NCI-H1436 (cell line): ENCODE measurements around the gene DGKG.

Source experiments
- DNase-seq: peaks from one replicate; lab custom pipeline; 2025; lab: John Stamatoyannopoulos, UW

The DGKG gene

DNA sequence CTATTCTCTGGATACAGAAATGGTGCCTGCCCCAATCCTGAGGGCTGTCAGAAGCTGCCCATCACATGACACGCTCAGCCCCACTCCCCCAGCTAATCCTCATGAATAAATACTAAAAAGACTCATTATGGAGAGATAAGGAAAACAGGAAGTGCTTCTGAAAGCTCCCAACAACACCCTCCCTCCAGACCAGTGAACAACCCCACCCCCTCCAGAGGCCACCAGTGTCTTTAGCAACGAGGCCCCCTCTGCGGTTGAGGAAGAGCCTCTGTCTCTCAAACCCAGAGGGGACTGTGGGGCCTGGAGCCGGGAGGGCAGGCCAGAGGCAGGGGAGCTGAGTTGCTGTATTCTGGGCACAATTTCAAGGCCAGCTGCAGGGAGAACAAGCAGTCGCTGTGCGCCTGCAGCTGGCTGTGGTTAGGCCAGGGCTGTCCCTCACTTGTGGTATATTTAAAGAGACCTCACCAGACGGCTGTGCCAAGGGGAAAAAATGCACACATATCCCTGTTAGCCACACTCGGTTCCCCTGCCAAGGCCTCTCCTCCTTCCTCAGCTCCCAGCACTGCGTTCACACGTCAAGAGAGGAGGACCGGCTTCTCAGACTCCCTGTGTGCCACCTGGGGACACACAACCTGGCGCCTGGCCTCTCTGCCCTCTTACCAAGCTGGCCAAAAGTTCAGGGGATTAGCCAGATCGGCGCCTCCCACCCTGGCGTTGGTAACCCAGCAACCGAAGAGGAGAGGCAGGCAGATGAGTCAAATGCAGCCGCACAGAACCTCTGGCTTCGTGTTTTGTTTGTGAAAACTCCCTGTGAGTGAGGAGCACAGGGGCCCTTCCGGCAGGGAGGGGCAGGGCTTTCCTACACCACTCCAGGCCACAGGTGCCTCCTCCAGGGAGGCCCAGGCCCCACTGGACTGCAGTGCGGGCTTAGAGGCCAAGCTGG lies 152.0 kb downstream of the DGKG start:
- no peak for DNase-seq

DNA sequence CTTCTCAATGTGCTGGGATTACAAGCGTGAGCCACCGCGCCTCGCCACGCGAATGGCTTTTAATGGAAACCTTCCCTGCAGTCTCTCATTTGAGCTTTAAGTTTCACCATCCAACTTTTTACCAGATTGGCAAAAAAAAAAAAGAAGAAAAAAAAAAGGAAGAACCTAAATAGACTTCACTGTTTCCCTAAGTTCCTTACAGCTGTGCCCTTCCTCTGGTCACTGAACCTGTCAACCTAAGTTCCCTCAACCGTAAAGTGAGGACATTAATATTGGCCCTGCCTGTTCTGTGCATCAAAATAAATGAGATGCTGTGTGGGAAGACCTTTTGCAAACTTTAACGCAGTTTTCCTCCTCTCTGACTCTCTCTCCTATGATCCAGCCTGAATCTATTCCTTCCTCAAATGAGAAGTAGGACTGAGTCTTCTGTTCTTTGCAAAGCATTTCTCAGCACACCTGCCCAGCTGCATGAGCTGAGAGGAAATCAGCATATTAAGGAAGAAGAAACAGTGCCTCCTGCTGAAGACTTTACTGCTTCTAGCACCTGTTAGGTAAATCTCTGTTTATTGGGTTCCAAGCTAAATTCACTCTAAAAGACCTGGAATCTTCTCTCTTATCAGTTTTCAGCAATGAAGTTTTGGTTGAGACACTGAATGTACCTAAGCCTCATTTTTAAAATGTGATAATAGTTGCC lies 153.6 kb downstream of the DGKG start:
- DNase-seq = no peak

DNA sequence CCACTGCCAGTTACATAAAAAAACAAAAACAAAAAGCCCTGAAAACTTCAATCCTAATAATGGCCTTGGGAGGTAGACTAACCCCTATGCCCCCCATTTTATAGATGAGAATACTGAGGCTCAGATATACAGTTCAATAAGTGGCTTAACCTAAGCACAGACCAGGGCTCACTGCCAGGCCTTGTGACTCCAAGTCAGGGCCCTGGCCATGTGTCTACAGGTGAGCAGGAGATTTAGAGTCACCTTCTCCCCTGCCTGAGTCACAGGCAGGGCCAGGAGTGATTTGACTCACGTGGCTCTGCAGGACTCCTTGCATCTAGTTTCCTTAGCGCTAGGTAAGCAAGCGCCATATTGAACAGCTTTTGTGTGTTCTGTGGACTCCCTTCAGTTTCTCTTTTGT lies 154.5 kb downstream of the DGKG start:
- no peak for DNase-seq

DNA sequence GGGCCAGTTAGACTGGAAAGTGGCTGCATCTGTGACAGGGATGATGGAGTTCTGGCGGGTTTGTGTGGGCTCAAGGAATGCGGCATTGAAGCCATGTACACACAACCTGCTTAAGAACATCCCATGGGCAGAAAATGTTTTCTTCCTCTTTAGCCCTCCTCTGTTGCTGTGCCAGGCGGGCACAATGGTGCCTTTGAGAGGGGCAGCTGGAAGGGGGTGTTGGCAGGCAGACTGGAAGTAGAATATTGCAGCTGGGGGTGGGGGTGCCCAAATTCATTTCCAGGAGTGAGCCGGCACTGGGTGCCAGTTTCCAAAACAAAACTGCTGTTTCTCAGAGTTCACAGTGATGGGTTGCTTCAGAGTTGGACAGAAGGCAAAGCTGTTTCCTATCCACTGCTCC lies 161.3 kb downstream of the DGKG start:
- no peak for DNase-seq

DNA sequence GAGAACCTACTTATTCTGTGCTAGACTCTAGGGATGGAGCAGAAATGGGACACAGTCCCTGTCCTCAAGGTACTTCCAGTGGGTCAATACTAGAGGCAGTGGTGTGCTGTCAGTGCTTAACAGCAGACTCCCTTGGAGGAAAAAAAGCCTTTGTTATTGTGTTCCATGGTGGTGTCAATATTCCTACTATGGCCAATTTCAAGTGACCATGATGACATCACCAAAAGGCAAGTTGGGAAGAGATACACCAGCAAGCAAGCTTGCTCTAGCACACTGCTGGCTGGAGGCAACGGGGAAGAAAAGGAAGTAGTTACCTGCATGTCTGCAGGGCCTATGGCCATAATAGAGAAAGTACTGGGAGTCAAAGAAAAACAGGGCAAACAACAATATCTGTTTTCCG lies 163.6 kb downstream of the DGKG start:
- no peak for DNase-seq

DNA sequence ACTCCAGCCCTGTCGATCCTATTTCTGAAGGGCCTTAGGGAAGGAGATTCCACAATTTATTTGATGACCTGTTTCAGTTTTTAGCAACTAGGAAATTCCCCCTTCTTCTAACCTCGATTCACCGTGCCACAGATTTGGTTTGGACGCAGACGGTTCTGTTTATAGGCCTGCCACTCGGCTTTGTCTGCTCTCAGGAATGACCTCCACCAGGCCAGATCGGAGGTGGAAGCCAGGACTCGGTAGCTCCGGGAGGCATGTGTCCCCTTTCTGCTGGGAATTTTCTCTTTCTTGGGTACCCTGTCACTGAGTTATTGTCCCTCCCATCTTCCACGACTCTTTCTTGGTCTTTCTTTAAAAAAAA lies 167.6 kb downstream of the DGKG start:
- no peak for DNase-seq

DNA sequence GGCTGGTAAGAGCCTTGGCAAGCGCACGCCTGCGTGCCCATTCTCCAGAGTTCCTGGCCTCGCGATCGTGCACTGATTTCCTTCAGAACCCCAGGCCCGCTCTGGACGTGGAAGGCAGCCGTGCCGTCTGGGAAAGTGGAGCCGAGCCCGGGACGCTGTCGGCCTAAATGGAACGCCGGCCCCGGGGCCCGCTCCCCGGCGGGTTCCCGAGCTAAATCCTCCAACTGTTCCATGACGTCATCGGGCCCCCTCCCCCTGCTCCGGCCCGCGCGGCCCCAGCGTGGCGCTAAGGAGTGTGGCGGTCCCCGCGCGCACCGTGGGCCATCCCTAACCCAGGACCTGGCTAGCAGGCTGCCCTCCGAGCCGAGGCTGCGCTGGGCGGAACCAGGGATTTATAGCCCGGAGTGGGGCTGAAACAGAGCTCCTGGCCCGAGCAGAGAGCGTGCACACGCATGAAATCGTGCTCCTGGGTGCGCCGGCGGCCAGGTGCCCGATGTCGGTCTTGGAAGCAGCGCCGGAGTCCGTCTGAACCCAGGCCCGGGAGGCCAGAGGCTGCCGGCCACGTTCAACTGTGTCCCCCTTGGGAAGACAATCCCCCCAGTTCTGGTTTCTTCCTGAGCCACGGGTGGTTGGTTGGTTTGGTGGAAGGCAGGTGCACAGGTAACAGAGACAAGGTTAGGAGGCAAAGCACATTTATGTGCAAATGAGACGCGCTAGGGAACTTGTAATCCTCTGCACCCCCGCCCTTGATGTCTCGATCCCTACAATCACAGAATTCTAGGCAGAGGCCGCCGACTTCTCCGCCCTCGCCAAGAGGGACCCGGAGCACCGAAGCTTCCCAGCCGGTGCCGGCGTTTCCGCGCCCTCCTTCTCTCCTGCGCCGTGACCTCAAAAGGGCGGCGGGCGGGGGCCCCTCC lies 168.2 kb downstream of the DGKG start:
- no peak for DNase-seq

DNA sequence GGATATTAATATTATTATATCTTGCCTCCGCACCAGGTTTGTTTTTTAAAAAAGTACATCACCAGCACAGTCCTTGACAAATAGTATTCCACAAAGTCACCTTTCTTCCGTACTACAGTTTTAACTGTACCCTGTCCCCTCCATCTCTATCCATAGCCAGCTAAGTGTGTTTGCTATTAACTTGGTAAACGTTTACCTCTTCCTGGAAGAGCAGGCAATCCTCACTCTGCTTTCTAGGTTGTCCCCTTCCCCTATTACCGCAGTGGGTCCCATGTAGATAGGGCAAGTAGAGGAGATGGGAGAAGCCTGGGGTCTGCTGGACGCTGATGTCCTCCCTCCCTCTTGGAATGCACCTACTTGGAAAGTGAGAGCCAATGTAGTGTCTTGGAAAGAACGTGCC lies 169.2 kb downstream of the DGKG start:
- DNase-seq = no peak

DNA sequence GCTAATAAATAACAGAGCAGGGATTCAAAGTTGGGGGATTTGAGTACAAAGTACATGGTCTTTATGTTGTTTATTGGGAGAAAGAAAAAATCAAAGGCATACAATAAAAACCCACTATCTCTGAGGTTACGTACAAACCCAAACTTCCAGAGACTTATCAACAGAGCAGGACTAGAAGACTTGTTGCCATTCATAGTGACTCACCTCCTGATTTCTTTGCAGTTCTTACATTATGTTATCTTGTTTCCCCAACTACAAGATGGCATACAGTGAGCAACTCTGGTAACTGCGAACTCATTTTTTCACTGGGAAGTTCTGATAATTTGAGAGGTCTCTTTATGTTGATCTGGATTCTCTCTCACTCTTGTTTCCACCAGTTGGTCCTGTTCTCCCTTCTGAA lies 172.5 kb downstream of the DGKG start:
- DNase-seq = no peak

DNA sequence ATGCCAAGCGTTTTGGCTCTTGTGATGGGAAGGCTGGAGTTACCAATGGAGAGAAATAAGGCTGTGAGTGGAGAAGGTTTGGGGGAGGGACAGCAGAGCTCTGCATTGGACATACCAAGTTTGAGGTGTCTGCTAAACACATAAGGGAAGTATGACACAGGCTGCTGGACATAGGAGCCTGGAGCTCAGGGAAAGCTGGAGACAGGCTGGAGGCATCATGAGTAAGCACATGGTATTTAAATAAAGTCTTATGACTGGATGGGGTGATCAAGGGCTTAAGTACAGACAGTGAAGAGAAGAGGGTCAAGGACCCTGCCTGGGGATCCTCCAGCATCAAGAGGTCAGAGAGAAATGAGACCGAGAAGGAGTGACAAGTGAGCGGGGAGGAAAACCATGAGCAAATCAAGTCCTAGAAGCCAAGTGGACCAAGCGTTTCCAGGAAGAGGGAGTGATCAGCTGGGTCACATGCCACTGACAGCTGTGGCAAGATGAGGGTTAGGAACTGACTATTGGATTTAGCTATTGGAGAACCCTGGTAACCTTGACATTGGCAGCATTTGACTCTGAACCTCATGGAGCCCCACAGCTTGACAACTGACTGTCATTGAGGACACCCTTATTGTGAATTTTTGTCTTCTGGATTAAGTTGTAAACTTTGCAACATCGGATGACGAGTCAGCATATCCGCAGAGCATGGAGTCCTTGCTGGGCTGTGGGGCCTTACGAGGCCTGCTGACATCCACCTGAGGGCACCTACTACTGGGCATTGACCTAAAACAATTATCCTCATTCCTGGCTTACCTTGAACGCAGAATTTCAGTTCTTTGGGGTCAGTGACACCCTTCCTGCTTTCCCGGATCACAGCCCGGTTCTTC lies 174.4 kb downstream of the DGKG start:
- DNase-seq = no peak

DNA sequence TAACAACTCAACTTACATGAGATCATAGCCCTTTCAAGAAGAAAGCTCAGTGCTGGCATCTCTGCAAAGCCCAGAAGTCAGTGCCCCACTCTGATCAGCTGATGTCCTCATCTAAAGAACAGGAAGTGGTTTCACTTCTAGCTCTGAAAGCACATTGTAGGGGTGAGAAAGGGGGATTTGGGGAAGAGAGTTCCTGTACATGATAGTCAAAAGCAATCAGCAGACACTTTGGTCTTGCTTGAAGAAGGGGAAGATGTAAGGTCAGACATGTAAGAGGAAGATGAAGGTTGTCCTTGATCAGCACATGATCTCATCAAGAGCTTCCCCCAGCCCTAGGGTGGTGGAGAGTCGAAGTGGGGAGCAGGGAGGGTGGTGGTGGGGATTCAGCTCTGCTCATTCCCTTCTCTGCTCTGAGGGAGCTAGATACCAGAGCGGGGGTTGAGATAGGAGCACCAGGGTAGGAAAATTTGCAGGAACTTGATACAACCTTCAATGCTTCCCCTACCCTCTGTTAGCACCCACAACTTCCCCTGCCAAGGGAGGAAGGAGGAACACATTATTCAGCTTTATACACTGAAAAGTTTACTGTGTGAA lies 176.7 kb downstream of the DGKG start:
- no peak for DNase-seq

DNA sequence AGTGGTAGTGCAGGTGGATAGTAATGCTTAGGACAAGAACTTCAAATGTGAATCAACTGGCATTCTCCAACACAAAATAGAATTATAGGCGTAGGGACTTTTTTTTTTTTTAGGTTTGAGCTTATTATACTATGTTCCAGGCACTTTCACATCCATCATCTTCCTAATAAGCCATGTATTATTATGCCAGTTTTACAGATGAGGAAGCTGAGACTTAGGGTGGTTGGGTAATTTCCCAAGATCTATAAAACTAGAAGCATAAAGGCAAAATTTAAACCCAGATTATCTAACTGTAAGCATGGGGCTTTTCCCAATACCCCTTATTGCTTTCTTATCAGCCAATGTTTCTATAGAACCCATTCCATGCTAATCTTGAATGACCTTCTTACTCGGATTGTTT lies 178.0 kb downstream of the DGKG start:
- DNase-seq = no peak

DNA sequence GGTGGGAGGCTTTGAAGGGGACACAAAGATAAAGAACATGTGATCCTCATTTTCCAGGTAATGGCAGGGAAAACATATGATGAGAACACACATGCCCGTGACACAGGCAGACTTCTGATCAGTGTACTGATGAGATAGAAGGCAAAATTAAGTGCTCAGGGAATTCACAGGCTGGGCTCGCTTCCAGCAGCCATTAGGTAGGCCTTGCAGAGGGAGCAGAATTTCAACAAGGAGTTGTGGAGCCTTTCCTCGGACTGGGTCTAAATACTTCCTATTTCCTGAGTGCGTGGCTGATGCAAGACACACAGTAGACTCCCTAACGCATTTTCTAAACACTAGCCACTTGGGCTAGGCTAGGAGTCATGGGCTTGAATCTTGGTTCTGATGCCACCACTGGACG lies 179.2 kb downstream of the DGKG start:
- peak; percentile 54 for DNase-seq

DNA sequence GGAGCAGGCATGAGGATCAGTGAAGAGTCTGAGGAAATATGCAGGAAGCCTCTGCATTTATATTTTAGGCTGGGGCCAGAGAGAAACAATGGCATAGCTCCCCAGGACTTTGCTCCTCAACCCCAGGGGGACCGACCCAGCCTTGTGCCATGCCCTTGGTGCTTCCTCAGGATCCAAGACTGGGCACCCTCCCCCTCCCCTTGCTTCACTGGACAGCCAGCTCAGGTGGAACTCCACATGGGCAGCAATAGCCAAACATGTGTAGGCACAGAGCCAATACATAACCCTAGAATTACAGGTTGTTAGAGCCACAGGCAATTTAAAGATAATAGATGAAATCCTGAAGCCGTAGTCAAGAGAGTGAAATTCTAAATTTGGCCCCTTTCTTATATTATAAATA lies 180.1 kb downstream of the DGKG start:
- no peak for DNase-seq

DNA sequence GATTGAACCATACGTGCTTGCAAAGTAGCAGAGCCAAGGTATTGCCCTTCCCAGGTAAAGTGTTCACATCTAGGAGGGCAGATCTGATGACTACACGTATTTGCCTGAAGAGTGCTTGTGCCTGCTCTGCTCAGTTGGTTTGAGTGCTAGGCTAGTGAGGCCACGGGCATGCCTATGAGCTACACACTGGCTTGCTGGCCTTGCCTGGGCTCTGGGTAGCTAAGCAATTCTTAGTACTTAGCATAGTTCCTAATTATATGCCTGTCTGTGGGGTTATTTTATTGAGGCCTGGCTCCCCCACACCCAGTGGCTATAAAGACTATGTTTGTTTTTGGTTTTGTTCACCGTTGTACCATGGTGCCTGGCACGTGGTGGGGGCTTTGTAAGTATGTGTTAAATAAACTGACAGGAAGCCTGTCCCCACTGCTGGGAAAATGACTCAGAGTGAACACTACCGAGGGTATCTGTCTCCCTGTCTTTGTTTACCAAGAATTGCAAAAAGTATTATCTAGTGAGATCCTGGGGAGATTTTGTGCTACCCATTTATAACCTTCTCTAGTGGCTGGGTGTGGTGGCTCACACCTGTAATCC lies 181.0 kb downstream of the DGKG start:
- DNase-seq = no peak

DNA sequence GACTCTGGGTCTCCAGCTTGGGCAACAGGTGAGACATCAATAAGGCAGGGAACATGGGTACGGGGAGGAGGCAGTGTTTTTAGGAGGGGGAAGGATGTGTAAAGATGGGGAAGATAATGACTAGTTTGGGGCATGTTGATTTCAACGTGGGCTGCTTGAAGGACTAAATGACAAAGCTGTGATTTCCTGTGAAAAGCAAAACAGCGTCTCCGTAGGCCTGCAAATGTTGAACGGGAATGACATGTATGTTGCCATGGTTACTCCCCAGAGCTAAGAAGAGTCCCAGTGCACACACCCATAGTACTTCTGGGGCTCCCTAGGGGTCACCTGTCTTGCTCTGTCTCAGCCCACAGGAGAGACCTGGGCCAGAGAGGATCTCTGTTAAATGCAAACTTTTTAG lies 181.9 kb downstream of the DGKG start:
- no peak for DNase-seq

DNA sequence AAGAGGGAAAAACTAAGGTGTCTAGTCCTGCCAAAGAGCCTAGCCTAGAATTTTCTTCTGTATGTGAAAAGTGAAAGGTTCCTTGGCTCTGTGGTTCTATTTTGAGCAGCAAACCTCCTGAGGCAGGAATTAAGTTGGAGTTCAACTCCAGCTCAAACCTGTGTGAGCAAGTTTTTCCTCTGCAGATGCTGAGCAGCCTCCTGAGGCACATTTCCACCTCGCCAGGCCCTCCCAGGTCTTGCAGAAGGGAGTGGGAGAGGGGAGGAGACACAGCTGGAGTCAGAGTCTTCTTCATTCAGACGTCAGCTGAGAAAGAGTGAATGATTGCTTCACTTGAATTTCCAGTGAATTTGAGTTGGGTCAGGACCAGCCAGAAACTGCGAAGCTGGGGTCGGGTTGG lies 183.6 kb downstream of the DGKG start:
- DNase-seq = no peak

DNA sequence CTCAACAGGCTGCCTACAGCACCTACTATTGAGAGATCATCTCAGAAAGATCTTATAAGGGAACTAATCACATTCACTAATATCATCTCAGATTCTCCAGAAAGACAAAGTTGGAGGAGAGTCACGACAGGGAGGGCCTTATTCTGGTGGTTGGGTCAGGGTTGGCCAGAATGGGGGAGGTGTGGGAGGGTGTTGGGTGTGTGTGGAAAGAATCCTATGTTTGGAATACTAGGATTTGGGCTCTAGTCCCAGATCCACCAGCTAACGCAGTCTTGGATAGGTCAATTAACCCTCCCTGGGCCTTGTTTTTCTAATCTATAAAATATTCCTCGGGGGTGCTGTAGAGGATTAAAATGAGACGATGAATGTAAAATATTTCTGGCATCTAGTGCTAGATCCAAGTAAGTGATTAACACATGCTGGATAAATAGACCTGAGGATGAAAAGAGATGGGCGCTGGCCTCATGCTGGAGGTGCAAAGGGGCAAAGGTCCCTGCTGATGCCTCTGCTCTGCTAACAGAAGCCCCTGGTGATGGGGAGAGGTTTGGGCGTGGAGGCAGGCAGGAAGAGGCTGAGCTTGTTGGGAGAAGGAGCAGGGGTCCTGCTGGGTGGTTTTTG lies 185.6 kb downstream of the DGKG start:
- DNase-seq = no peak

DNA sequence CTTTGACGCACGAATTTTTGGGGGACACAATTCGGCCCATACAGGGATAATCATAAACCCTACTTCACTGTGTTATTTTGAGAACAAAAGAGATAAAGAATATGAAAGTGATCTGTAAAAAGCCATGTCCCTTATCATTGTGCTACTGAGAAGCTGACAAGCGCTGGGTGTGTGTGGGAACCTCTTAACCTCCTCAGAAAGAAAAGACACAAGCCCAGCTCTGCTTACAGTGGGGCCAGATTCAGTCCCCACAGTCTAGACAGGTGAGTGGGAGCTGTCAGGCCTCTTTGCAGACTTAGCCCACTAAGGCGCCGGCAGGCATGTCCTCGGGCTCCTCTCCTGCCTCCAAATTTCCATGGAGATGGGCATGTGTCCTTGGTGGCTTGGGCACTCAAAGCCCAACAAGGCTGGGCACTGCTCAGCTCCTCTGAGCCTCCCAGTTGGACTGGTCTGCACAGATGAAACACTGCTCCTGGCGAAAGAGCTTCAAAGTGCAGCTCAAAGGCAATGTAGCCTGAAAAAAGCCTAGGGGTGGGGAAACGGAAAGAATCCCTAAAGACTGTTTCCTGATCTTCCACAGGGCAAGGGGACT lies 188.7 kb downstream of the DGKG start:
- DNase-seq = no peak

DNA sequence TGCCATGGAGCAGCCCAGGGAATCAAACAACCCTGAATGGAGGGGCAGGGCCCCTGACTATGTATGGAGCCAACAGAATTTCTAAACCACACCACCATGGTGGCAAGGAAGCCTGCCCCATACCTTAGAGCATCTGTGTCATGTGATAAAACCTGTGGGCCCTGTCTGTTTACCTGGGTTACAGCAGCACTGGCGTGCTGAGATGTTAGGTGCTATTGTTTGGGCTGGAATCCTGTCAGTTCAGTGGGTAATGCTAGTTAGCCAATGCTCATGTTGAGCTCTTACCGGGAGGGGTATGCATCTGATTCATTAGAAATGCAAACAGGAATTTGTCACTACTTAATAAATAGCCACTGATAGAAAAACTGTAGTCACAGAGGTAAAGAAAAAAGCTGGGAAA lies 189.7 kb downstream of the DGKG start:
- DNase-seq = no peak
